ENCODE results near the gene MAPK11.

MAPK11 gene

DNA sequence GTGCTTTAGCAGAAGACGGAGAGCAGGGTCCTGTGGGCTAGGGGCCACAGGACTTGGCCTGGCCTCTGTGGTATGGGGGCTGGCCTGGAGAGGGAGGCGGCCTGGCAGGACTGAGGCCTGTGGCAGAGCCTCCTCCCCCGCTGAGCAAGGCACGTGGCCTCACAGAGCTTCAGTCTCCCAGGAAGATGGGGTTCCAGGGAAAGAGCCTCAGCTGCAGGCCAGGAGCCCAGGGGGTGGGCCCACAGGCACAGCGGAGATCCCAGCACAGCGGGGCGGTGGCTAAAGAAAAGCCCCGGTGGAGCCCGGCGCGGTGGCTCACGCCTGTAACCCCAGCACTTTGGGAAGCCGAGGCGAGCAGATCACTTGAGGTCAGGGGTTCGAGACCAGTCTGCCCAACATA is 10.9 kb downstream of the MAPK11 start:
- DNase-seq = no peak

DNA sequence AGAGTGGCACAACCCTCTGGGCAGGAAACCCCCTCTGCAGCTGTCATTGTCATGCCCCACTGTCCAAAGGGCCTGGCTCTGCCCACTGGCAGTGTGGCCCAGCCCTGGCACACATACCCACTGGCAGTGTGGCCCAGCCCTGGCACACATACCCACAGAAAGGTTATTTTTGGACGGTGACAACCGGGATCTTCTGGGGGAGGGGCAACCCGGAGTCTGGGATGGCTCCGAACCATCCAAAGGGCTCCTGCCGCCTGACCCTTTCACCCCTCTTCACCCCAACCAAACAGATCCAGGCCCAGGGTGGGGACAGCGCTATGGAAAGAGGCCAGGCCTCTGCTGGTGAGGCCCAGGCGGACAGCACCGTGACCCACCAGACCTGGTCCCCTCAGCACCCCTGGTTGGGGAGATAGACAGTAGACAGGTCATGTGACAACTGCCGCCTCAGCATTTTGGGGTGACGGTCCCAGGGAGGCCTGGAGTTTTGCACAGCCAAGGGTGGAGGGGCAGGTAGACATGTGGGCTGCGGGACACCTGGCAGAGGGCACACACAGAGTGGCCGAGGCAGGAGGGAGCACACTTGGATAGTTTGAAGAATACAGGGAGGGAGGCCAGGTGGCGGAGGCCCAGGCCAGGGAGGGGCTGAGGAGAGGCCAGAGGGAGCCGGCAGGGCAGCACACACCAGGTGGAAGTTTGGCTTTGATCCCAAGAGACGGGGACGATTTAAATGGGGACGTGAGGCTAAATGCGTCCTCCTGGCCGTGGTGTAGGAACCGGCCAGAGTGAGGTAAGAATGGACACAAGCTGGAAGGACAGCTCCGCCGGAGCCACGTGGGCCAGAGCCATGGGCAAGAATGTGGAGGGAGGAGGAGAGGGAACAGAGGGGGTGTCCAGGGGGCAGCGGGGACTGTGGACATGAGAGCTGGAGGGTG is 11.6 kb downstream of the MAPK11 start:
- no peak for DNase-seq

DNA sequence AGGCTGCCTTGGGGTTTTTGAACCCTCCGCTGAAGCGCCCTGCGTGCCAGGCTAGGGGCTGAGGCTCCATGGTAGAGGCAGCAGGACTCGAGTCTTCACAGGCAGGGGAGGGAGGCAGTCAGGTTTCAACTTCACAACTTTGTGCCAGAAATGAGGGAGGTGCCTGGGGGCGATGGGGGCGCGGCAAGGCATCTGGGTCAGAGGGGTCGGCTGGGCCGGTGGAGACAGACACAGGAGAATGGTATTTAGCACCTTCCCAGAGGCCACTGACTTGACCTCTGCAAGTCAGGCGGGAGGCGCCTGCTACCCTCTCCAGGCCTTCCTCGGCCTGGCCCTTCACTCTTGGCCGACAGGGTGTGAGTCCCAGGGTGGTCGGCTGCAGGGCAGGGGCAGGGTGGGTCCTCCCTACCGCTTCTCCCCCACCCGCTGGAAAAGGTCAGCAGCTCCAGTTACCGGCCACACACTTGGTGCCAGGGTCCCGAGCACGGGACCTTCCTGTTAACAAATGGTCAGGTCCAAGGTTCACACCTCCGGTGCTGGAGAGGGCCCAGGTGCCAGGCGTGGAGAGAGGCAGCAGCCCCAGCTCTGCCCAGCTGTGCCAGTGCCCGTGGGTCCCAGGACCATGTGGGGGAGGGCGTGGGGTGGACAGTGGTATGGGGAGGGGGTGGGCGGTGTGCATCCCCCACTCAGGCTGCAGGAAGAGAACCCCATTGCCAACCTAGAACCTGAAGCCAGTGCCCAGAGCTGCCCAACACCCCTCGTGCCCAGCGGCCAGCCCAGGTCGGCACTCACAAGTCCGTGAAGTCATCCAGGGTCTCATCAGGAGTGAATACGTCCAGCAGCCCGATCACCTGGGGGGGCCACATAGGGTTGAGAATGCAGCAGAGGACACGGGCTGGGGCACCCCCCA is 12.5 kb downstream of the MAPK11 start:
- DNase-seq = no peak

DNA sequence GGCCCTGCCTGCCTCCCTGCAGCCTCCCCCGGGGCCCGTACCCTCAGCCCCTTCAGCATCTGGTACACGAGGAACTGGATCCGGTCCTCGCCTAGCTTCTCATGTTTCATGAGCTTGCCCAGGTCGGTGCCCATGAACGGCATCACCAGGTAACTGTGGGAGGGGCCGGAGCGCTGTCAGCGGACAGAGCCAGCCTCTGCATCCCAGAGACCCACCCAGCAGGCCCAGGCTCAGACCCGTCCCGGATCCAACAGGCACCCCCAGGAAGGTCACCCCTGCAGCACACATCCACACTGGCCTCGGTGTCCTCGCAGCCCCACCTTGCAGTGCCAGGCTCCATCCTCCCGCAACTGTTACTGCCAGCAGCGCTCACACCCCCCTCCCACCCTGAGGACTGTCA is 13.1 kb downstream of the MAPK11 start:
- DNase-seq = no peak

DNA sequence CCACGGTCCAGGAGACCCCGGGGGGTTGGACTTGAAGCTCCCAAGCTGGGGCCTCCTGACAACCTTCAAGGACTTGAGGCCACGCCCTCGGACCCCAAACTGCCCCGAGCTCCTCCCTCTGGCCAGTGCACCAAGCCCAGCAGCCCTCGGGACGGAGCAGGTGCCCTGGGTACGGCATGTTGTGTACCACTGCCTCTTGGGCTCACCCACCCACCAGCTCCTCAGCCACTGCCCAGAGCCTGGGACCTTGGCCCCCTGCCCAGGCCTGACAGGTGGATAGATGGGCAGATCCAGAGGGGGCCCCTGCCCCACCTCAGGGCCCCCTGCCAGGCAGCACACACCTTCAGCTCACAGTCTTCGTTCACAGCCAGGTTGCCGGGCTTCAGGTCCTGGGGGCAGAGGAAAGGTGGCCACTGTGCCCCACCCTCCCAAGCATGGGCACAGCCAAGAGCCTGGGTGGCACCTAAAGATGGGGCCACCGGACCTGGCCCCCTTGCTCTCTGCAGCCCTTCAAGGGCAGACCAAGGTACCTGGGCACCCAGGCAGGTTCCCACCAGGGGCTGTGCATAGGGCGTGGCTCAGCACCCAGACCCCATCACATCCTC is 13.8 kb downstream of the MAPK11 start:
- no peak for DNase-seq

DNA sequence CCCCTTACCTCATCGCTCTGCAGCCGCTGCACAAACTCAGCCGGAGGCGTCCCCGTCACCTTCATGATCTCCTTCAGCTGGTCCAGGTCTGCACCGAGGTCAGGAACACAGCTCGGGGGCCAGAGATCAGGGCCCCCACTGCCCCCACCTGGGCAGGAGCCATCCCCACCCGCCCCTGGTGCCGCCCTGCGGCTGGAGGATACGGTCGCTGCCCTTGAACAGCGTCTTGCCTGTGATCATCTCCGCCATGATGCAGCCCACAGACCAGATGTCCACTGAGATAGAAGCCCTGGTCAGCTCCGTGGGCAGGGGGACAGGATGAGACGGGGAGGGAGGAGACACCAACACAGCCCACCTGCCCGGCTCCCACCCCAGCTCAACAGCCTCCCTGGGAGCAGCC is 14.6 kb downstream of the MAPK11 start:
- DNase-seq = no peak

DNA sequence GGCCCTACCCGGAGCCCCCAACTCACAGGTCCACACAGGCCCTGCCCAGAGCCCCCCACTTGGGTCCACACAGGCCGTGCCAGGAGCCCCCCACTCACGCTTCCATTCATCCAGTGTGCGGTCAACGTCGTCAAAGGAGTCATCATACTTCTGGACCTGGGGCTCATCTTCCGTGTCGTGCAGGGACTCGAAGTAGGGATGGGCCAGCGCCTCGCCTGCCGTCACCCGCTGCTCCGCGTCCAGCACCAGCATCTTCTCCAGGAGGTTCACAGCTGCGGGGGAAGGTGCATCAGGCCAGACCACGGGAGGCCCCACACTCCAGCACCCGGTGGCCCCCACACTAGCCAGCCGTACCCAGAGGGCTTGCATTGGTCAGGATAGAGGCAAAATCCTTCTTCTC is 15.1 kb downstream of the MAPK11 start:
- no peak for DNase-seq

DNA sequence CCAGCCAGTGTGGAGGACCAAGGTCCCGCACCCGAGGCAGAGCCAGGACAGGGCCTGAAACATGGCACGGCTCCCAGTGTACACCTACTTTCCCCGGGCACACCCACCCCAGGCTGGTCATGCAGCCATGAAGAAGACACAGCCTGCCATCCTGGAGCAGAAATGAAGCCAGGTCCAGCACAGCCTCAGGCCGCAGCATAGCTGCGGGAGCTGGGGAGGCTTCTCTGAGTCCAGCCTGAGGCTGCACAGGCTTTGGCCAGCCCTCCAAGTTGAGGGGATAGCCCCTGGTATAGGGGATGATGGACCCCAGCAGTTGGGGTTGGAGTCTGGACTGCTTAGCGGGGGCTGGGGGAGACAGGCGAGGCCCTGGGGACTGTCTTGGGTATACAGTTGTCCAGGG is 16.2 kb downstream of the MAPK11 start:
- no peak for DNase-seq

DNA sequence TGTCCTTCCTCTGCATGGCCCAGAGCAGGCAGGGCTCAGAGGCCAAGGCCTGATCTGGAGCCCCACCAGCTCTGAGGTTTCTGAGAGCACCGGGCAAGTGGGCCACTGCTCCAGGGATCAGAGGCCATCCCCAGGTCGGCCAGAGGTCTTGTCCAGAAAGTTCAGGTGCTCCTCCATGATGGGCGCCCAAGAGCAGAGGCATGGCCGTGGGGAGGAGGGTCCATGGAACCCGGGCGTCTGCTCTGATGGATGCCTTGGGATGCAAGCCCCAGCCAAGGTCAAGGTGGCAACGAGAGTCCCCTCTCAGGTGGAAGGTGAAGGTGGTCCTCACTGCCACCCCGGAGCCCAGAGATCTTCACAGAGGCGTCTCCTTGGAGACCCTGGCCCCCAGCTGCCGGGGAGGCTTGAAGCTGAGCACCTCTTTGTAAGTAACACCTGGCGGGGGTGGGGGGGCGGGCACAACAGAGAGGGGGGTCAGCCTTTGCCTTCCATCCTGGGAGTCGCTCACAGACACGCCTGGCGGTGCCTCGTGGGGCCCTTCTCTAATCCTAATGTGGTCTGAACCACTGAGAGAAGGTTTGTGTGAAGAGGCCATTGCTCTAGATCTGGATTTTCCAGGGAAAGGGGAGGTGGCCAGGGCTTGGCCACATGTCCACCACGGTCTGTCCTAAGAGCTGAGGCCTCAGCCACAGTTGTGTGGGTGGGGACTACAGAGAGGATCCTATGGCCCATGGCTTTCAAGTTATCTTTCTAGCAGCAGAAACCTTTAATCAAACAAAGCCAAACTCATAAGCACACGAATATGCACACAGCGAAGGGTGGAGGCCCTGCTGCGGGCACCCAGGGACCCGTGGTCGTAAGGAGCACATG is 16.9 kb downstream of the MAPK11 start:
- DNase-seq = no peak

DNA sequence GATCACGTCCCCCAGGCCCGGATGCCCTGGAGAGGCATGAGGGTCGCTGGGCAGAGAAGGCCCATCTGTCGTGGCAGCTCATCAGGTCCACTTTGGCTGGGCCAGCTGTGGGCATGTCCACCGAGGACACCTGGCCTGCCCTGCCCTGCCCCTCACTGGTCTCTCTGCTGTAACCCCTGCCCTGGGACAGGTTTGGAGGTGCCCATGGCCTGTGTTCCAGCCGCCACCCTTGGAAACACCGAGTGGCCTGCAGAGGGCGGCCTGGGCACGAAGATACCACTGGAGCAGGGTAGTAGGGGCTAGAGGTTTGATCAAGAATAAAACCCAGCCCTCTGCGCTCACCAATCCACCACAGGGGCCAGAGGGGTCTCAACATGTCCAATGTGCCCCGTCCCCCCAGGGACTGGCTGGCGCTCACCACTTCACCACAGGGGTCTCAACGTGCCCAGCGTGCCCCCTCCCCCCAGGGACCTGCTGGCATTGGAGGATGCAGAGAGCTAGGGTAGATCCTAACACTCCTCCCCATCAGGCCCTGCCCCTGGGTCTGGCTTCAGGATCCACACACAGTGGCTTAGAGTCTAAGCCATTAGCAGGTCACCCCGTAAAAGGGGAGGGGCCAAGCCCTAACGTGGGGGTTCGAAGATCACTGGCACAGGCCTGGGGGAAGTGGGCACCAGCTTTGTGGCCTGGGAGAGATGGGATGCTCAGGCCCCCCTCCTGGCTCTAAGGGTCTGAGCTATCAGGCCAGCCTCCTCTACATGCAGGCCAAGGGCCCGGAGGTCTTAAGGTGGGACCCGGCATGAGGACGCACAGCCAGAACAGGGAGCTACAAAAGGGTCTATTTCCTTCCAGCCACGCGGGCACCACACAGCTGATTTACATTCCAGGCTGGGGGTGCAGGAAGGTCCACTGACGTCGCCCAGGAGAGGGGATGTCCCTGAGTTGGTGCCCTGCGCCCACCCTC is 17.8 kb downstream of the MAPK11 start:
- no peak for DNase-seq

DNA sequence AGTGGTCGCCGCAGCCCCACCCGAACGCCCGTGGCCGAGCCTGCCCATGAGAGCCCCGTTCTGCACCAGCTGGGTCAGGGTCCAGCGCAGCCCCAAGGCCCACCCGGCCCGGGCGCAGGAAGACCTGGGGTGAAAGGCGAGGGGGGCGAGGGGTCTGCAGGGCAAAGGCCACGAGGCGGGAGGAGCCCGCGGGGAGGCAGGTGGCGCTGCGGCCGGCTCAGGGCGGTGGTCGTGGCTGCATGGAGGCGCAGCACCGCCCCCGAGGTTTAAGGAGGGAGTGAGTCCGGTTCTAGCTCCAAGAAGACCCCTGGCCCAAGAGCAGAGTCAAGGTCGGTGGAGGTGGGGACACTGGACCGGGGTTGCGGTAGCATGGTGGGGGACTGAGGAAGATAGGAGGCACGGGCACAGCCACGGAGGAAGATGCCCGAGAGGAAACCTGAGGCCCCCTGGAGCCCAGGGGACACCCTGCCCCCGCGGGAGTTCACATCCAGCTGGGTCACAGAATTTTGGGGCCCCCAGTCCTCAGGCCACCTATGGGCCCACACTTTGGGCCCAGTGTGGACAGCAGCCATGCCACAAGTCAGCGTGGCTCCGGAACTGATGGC is 18.6 kb downstream of the MAPK11 start:
- DNase-seq = no peak

DNA sequence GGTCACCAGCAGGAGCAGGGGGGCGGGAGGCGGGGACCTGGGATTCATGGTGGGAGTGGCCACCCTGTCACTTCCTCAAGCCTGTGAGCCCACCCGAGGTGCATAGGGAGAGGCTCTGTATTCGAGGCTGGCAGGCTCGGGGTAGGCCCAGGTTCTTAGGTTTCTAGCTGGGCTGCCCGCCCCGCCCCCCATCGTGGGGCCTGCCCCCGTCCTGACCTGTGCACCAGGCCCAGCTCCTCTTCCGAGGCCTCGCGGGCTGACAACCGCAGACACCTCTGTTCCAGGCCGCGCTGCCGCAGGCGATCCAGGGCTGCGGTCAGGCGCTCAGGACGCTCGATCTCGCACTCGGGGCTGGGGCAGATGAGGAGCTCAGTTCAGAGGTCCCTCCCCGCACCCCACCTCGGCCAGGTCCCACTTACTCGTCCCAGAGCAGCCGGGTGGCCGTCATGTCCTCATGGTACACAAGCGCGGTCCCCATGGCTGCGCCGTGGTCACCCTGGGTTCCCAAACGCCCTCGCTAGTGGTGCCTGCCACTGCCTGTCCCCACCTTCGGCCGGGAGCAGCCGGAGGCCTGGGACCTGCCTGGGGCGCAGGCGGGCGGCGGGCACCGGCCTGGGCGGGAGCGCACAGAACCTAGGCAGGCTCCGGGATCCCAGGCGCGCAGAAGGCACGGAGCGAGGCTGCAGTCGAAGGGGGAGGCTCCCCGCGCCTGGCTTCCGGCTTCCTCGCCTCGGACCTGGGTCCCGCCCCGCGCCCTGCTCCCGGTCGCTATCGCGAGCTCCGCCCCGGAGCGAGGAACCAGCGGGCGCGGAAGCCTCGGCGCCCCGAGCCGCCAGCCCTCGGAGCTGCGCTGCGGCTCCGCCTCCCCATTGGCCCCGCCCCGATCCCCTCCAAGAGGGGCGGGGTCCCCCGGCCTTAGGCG is 19.4 kb downstream of the MAPK11 start, which contains the start of gene HDAC10:
HDAC10 (minus strand) TSS at position 711 of the 922 bp plus-strand sequence; CDS start at position 478, 233 bp downstream.
- DNase-seq = peak; percentile 50

DNA sequence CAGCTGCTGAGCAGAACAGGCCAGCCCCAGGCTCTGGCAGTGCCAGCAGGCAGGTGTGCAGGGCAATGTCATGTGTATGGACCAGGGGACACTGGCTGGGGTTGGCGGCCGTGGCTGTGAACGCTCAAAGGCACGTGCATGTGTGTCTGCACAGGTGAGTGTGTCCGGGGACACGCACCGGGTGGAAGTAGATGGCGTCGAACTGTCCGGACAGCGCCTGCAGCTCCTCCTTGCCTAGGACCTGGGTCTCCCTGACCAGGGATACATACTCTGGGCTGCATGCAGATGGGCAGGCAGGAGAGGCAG is 20.0 kb downstream of the MAPK11 start:
- no peak for DNase-seq

DNA sequence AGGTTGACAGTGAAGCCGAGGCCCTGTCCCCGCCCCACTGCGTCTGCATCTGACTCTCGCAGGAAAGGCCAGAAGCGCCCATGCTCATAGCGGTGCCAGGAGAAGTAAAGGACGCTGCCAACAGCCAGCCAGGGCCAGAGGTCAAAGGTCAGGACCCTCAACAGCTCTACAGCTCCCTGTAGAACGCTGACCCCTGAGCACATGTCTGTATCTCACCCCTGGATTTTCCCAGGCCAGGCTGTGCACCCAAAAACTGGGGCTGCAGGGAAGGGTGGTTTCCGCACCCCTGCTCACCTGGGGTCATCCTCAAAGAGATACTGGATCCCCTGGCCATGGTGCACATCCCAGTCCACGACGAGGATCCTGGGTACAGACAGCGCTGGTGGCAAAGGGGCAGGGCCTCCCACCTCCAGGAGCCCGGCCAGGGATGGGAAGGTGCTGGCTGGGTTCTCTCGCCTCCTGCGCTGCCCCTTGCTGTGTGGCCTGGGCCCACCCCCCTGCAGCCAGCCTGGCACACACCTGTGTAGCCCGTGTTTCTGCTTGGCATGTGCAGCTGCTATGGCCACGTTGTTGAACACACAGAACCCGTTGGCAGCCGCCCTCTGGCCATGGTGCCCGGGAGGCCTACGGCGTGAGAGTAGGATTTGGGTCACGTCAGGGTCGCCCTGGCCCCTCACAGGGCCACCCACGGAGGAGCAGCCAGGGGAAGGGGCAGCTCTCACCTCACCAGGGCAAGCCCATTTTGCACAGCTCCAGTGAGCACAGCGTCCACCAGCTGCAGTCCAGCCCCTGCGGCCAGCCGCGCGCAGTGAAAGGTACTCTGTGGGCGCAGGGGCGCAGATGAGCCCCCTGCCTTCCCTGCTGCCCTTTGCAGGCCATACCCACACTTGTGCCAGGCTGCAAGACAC is 20.6 kb downstream of the MAPK11 start:
- no peak for DNase-seq

DNA sequence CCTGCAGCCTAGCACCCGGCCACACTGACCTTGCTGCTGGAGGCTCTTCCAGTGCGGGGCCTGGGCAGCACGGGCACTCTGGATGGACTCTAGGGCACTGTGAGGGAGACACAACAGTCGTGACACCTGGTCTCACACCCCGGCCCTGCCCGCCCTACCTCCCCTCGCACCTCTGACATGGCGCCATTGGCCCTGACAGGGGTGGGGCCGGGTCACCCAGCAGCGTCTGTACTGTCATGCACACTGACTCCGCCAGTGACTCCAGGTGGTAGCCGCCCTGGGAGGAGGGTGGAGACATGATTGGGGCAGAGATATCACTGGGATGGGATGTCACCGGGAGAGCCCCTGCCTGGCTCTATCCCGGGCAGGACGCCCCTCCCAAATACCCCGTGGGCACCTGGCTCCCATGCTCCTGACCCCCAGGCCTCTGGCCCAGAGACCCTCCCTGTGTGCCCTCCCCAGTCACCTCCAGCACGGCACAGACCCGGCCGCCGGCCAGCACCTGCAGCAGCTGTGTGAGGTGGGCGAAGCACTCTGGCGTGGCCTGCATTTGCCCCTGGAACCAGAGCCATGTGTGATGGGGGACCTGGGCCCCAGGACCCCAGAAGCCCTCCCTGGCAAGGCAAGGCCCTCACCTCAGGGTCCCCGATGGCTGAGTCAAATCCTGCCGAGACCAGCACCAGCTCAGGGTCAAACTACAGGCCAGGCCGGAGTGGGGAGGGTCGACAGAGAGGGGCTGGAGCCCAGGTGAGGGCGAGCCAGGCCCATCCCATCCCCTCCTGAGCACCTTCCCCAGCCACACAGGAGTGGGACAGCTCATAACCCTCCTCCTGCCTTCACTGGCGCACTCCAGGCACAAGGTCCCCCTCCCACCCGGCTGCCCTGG is 21.7 kb downstream of the MAPK11 start:
- DNase-seq = no peak

DNA sequence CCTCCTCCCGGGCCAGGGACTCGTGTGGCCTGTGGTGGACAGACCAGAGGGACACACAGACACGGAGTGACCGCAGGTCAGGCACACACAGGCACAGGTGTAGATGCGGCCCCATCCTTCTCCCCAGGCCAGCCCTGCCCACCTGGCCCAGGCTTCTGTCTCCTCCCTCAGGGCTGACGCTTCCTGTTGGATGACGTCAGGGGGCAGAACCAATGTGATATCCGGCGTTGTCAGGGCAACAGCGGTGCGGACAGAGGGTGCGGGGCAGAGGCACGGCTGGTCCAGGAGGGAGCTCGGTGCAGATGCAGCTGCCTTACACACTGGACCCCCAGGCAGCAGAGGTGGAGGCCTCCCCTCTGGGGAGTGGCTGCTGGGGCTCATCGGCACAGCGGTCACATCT is 22.4 kb downstream of the MAPK11 start:
- DNase-seq = peak; percentile 63

All from NCI-H748 treated with DMSO at 0.1 percent for 48 hours (cell line).